PC-3 (cell line): ENCODE data around the gene FAM83D.

Experiments used
- CTCF ChIP-seq: fragments of 300-600 bp; sonication (generic); conservative IDR thresholded peaks from 2 replicates; pipeline ENCODE4 v1.5.1; 2017; ENCODE audit warnings: antibody characterized with exemption, low read depth, mild to moderate bottlenecking, low read length
- EZH2 ChIP-seq: fragments of 300-600 bp; sonication (generic); IDR thresholded peaks from one replicate; pipeline ENCODE4 v1.6.1; 2017; ENCODE audit warnings: antibody characterized with exemption, mild to moderate bottlenecking, low read length; ENCODE audit not compliant: unreplicated experiment
- EZH2phosphoT487 ChIP-seq: fragments of 300-600 bp; sonication (generic); IDR thresholded peaks from 2 replicates; pipeline ENCODE4 v1.6.1; 2018; ENCODE audit warnings: mild to moderate bottlenecking, antibody characterized with exemption, low read length, borderline replicate concordance

- TF ChIP-seq CTCF = no peak
- TF ChIP-seq EZH2phosphoT487 = no peak
- no peak for TF ChIP-seq EZH2
Observed at GRCh38 chr20:38968090-38968489, 41.9 kb downstream of the FAM83D start.
